Measurements from ENCODE around the gene LACTB. TPM values are rescaled to one million over a fixed set of nuclear protein-coding genes. Genes with fewer than 3 reads are reported as not detected.

Gene LACTB
- total RNA-seq, 1 experiment from 2014 or later = 17.2 TPM

DNA sequence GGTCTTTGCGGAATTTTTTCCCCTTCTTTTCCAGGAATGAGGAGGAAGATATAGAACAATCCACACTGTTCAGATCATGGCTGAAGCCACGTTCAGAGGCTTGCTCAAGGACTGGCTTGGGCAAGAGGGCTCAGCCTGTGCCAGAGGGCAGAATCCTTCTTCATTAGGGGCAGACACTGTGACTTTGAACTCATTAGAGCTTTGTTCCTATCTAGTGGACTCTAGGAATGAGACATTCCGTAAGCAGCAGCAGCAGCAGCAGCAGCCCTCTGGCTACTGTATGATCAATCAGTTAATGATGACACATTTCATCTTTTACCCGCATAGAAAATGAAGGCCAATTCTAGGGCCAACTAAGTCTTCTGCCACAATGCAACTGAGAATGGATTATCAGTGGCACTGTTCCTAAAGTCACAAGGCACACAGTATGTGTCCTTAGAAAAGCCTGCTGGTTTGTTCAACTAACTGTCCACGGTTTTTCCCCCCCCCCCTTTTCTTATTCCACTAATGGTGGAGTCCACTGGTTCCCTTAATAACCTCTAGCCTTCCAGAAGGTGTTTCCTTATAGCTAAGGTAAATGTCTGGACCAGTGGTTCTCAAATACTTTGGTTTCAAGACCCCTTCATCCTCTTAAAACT, 66.0 kb downstream of the LACTB start (continued):
- TF ChIP-seq, protein P1, sequence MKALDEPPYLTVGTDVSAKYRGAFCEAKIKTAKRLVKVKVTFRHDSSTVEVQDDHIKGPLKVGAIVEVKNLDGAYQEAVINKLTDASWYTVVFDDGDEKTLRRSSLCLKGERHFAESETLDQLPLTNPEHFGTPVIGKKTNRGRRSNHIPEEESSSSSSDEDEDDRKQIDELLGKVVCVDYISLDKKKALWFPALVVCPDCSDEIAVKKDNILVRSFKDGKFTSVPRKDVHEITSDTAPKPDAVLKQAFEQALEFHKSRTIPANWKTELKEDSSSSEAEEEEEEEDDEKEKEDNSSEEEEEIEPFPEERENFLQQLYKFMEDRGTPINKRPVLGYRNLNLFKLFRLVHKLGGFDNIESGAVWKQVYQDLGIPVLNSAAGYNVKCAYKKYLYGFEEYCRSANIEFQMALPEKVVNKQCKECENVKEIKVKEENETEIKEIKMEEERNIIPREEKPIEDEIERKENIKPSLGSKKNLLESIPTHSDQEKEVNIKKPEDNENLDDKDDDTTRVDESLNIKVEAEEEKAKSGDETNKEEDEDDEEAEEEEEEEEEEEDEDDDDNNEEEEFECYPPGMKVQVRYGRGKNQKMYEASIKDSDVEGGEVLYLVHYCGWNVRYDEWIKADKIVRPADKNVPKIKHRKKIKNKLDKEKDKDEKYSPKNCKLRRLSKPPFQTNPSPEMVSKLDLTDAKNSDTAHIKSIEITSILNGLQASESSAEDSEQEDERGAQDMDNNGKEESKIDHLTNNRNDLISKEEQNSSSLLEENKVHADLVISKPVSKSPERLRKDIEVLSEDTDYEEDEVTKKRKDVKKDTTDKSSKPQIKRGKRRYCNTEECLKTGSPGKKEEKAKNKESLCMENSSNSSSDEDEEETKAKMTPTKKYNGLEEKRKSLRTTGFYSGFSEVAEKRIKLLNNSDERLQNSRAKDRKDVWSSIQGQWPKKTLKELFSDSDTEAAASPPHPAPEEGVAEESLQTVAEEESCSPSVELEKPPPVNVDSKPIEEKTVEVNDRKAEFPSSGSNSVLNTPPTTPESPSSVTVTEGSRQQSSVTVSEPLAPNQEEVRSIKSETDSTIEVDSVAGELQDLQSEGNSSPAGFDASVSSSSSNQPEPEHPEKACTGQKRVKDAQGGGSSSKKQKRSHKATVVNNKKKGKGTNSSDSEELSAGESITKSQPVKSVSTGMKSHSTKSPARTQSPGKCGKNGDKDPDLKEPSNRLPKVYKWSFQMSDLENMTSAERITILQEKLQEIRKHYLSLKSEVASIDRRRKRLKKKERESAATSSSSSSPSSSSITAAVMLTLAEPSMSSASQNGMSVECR (CRISPR knock-in tag; IDR thresholded peaks at IDR 0.05; ENCODE audit: borderline replicate concordance) = no peak
- TF ChIP-seq, protein P2, sequence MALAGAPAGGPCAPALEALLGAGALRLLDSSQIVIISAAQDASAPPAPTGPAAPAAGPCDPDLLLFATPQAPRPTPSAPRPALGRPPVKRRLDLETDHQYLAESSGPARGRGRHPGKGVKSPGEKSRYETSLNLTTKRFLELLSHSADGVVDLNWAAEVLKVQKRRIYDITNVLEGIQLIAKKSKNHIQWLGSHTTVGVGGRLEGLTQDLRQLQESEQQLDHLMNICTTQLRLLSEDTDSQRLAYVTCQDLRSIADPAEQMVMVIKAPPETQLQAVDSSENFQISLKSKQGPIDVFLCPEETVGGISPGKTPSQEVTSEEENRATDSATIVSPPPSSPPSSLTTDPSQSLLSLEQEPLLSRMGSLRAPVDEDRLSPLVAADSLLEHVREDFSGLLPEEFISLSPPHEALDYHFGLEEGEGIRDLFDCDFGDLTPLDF (CRISPR knock-in tag; IDR thresholded peaks at IDR 0.05) = no peak
- TF ChIP-seq ZNF423 (CRISPR knock-in tag; IDR thresholded peaks at IDR 0.05) = no peak

DNA sequence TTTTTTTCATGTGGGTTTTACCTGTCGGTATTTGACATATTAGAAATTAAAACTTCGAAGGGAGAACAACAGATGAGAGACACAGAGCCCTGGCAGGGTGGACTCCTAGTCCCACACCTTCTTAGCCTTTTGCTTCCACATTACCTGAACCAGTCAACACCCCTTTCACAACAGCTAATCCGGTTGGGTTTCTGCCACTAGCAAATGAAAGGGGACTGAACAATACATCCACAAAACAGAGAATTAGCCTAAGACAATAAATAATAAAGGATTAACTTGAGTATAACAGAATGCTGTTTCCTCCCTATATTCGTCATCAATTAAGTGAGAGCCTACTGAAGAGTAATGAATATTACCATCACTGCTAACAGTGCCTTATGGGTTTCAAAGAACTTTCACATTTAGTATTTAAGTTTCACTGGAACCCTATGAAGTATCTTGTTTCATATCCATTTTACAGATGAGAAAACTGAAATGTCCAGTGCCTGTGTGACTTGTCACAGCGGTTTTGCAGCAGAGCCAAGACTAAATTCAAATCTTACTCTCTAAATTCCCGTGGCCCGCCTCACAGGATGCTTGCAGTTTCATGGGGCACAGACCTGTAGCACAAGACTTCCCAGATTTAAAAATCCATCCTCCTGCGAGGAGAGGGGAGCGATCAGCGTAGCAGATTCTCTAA, 66.7 kb downstream of the LACTB start:
- ATAC-seq = peak; percentile 5
- DNase-seq (ENCODE audit: low spot score) = no peak

More for the DNA sequence above, 66.7 kb downstream of the LACTB start:
- H3K27ac Mint-ChIP-seq = peak overlapping the region; percentile 93
- H3K4me1 Mint-ChIP-seq = peaks cover 31% of the 10 kb centered on the region
- ChIA-PET CTCF (interaction anchor here (0.5 to 1.0 kb wide), 4 partner anchors 22 to 67 kb away, joined by 3 to 4 read pairs (median 3); no protein-coding TSS in a partner anchor), POLR2A (interaction anchor here (0.9 to 1.2 kb wide), 3 partner anchors 14 to 137 kb away, joined by 3 to 4 read pairs (median 3); no protein-coding TSS in a partner anchor)
- no peaks in the 10 kb centered on the region; the same call in 1 of the 2 replicates for H3K27me3 Mint-ChIP-seq (ENCODE audit: low read depth)
- no peak for TF ChIP-seq ZNF416 (CRISPR knock-in tag; IDR thresholded peaks at IDR 0.05)
- TF ChIP-seq ETV6 (CRISPR knock-in tag; IDR thresholded peaks at IDR 0.05) = no peak
- no peak for TF ChIP-seq ESRRA (CRISPR knock-in tag; IDR thresholded peaks at IDR 0.05; ENCODE audit: borderline replicate concordance)
- no peak for TF ChIP-seq JUN (CRISPR knock-in tag; IDR thresholded peaks at IDR 0.05)
- TF ChIP-seq, protein P3, sequence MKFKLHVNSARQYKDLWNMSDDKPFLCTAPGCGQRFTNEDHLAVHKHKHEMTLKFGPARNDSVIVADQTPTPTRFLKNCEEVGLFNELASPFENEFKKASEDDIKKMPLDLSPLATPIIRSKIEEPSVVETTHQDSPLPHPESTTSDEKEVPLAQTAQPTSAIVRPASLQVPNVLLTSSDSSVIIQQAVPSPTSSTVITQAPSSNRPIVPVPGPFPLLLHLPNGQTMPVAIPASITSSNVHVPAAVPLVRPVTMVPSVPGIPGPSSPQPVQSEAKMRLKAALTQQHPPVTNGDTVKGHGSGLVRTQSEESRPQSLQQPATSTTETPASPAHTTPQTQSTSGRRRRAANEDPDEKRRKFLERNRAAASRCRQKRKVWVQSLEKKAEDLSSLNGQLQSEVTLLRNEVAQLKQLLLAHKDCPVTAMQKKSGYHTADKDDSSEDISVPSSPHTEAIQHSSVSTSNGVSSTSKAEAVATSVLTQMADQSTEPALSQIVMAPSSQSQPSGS (CRISPR knock-in tag; IDR thresholded peaks at IDR 0.05; ENCODE audit: borderline replicate concordance, low read depth) = no peak
- TF ChIP-seq, protein P4, sequence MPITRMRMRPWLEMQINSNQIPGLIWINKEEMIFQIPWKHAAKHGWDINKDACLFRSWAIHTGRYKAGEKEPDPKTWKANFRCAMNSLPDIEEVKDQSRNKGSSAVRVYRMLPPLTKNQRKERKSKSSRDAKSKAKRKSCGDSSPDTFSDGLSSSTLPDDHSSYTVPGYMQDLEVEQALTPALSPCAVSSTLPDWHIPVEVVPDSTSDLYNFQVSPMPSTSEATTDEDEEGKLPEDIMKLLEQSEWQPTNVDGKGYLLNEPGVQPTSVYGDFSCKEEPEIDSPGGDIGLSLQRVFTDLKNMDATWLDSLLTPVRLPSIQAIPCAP (CRISPR knock-in tag; IDR thresholded peaks at IDR 0.05) = no peak
- TF ChIP-seq TEAD4 (CRISPR knock-in tag; IDR thresholded peaks at IDR 0.05) = no peak
- TF ChIP-seq, protein P5, sequence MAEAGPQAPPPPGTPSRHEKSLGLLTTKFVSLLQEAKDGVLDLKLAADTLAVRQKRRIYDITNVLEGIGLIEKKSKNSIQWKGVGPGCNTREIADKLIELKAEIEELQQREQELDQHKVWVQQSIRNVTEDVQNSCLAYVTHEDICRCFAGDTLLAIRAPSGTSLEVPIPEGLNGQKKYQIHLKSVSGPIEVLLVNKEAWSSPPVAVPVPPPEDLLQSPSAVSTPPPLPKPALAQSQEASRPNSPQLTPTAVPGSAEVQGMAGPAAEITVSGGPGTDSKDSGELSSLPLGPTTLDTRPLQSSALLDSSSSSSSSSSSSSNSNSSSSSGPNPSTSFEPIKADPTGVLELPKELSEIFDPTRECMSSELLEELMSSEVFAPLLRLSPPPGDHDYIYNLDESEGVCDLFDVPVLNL (CRISPR knock-in tag; IDR thresholded peaks at IDR 0.05; ENCODE audit: borderline replicate concordance, low read depth) = no peak
- no peak for TF ChIP-seq SP1 (CRISPR knock-in tag; conservative IDR thresholded peaks at IDR 0.05)
- no peak for TF ChIP-seq ZNF263 (CRISPR knock-in tag; IDR thresholded peaks at IDR 0.05; ENCODE audit: low read depth)
- TF ChIP-seq, protein P6, sequence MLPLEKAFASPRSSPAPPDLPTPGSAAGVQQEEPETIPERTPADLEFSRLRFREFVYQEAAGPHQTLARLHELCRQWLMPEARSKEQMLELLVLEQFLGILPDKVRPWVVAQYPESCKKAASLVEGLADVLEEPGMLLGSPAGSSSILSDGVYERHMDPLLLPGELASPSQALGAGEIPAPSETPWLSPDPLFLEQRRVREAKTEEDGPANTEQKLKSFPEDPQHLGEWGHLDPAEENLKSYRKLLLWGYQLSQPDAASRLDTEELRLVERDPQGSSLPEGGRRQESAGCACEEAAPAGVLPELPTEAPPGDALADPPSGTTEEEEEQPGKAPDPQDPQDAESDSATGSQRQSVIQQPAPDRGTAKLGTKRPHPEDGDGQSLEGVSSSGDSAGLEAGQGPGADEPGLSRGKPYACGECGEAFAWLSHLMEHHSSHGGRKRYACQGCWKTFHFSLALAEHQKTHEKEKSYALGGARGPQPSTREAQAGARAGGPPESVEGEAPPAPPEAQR (CRISPR knock-in tag; IDR thresholded peaks at IDR 0.05) = no peak
- TF ChIP-seq ATF1 (CRISPR knock-in tag; IDR thresholded peaks at IDR 0.05) = no peak
- TF ChIP-seq SOX15 (CRISPR knock-in tag; IDR thresholded peaks at IDR 0.05) = no peak
- TF ChIP-seq, protein P7, sequence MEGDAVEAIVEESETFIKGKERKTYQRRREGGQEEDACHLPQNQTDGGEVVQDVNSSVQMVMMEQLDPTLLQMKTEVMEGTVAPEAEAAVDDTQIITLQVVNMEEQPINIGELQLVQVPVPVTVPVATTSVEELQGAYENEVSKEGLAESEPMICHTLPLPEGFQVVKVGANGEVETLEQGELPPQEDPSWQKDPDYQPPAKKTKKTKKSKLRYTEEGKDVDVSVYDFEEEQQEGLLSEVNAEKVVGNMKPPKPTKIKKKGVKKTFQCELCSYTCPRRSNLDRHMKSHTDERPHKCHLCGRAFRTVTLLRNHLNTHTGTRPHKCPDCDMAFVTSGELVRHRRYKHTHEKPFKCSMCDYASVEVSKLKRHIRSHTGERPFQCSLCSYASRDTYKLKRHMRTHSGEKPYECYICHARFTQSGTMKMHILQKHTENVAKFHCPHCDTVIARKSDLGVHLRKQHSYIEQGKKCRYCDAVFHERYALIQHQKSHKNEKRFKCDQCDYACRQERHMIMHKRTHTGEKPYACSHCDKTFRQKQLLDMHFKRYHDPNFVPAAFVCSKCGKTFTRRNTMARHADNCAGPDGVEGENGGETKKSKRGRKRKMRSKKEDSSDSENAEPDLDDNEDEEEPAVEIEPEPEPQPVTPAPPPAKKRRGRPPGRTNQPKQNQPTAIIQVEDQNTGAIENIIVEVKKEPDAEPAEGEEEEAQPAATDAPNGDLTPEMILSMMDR (IDR thresholded peaks at IDR 0.05) = no peak
- TF ChIP-seq ZNF232 (CRISPR knock-in tag; IDR thresholded peaks at IDR 0.05) = no peak
- TF ChIP-seq, protein P2 (CRISPR knock-in tag; IDR thresholded peaks at IDR 0.05) = no peak
- no peaks in the 10 kb centered on the region for H3K36me3 Mint-ChIP-seq
- H3K9me3 Mint-ChIP-seq = no peaks in the 10 kb centered on the region
- peak overlapping the region; percentile 79 for H3K4me3 Mint-ChIP-seq
